GM19372 (cell line): ENCODE data around the gene BIN1.
"Not testable (repeated sequence)": the region's sequence is repeated elsewhere in the genome, so short reads cannot be mapped to it uniquely, and the experiment has no call there.

ENCODE experiments used
- ATAC-seq: cut with Tn5 transposase; IDR thresholded peaks from one replicate; pipeline ENCODE4 v1.9.1; 2021; ENCODE audit warnings: mild to moderate bottlenecking, low read depth, moderate library complexity; ENCODE audit not compliant: unreplicated experiment

Gene BIN1

GRCh38 chr2:127034883-127035611 is 71.9 kb downstream of the BIN1 start:
- ATAC-seq: peak; percentile 62

- no peak for ATAC-seq
Measured at GRCh38 chr2:127034051-127034450, 72.9 kb downstream of the BIN1 start.

- no peak for ATAC-seq
Measured at GRCh38 chr2:127032621-127033020, 74.3 kb downstream of the BIN1 start.

GRCh38 chr2:127029350-127030051 is 77.5 kb downstream of the BIN1 start:
- no peak for ATAC-seq

GRCh38 chr2:127028745-127029144 is 78.2 kb downstream of the BIN1 start:
- ATAC-seq: not testable (repeated sequence)

DNA sequence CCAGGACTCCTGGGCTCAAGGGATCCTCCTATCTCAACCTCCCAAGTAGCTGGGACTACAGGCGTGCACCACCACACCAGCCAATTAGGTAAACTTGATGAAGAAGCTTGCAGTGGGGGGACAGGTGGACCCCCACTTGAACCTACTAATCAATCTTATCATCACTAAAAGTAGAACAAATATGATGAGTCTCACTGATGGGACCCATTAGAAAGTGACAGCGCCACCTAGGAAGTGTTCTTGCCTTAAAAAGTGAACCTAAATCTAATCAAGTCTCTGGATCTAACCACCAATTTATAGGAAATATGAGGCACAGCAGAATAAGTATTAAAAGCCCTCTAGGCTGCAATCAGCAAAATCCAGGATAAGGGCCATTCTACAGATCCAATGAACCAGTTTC is 79.2 kb downstream of the BIN1 start:
- no peak for ATAC-seq

GRCh38 chr2:127025359-127026166 is 81.4 kb downstream of the BIN1 start:
- peak; percentile 95 for ATAC-seq

- ATAC-seq: peak; percentile 12
Measured at GRCh38 chr2:127024769-127025358, 82.1 kb downstream of the BIN1 start.

GRCh38 chr2:127023504-127023903 is 83.5 kb downstream of the BIN1 start:
- ATAC-seq: no peak

DNA sequence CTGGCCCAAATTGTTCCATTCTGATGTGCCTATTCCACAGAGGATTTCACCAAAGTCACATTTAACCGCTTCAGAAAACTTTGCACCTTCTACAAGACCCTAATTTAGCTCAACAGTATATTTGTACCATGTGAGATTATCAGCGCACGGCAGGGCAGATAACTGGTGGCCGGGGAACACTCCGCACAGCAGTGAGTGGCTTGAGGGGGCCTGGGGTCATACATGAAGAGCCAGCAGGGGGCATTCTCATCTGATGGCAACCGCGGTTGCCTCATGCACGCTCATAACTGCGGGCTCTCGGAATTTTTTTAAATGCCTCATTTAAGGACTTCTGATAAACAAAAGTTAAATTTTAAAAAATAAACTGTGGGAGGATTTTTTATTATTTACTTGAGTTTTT is 84.1 kb downstream of the BIN1 start:
- ATAC-seq: no peak

DNA sequence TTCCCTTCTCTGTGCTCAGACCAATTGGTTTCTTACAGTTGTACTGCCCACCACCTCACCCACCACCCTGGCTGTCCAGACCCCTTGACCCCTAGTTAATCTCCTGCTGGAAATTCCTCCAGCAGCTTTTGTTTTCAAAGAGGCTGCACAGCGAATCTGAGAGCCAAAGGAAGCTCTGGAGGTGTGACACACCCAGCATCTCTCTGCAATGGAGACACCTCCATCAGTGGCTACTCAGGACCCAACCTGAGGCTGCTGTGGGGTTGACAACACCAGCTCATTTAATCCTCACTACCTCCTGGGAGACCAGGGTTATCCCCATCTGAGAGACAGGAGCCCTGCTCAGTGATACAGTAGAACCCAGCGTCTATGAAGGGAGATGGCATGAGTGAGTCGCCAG is 86.4 kb downstream of the BIN1 start:
- ATAC-seq: no peak

DNA sequence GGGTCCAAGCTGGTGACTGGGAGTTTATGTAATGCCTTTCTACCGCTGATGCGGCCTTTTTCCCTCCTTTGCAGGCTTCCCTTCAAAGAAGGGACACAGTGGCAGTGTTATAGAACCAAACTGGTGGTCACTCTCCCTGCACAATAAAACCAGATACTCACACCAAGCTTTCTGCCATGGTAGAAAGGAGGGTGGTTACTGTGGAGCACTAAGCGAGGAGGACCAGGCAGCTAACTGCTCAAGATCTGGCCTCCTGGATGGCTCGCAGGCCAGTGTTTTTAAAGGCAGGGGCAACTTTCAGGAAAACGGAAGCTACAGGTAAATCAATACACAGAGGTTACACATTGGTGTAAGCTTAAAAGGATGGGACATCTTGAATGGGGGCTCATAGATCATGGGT is 89.4 kb downstream of the BIN1 start:
- ATAC-seq: no peak

- ATAC-seq: no peak
Measured at GRCh38 chr2:127016329-127016728, 90.6 kb downstream of the BIN1 start.

GRCh38 chr2:127015106-127015910 is 91.6 kb downstream of the BIN1 start:
- ATAC-seq: no peak

DNA sequence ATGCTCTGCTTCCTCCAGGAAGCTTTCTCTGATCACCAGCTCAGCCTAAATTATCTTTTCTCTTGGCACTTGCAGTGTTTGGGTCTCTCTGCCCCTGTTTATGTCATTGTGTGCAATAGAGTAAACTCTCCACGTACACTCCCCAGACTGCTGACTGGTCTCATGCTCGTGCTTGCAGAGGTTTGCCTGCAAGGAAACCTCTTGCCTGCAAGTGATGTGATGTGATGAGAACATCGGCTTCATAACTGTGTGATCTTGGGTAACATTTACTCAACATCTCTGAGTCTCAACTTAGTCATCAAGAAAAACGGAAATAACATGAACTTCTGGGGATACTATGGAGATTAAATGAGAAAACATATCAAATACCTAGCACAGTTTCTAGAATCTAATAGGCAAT is 92.3 kb downstream of the BIN1 start:
- ATAC-seq: no peak

GRCh38 chr2:127014224-127014623 is 92.7 kb downstream of the BIN1 start:
- ATAC-seq: no peak

DNA sequence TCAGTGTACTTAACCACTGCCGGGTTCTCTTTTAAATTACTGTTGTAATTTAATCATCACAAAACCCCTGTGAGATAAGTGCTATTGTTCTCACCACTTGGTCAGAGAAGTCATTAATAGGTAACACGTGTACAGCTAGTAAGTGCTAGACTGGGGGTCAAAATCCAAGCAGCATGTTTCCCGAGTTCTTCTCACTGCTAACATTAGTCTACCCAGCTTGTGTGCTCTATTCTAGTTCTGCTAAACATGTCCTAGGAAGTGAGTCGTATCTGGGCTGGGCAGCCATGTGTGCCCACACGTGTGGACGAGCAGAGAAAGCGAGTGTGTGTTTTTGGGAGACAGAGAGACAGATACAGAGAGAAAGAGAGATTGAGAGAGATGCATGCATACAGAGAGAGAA is 94.1 kb downstream of the BIN1 start:
- ATAC-seq: no peak

DNA sequence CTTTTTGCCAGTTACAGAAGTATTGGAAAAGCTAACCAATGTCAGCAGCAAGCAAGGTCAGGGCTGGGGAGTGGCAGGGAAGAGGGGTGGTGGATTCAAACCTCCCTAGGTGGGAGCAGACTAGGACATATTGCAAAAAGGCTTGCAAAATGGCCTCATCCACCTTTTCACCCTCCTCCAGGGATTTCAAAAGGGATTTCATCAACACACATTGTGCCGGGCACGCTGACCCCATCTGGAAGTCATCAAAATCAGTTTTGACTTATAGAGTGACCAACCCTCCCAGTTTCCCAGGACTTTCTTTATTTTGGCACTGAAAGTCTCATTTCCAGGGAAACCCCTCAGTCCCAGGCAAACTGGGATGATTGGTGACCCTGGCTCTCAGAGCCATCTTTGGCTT is 94.7 kb downstream of the BIN1 start:
- no peak for ATAC-seq

GRCh38 chr2:127011796-127012195 is 95.2 kb downstream of the BIN1 start:
- ATAC-seq: no peak

DNA sequence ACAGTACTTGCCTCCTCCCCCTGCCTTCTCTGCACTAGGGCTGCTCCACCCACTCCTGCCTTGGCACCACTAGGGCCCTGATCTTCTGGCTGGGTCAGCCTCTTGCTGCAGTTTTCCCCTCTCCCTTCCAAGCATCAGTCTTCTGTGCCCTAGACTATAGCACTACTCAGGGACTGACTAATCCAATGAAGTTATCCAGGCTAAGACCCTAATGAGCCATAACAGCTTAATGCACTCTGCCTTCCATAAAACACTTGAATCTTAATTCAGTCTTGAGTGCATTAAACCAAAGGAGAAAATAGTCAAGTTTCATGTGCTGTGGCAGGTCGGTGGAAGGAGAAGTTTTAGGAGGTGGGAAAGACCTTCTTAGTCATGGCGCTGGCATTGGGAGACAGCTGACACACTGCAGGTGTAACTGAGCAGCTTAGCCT is 95.7 kb downstream of the BIN1 start:
- ATAC-seq: no peak
